Measurements from ENCODE around the gene LSP1. TPM values are rescaled to one million over a fixed set of nuclear protein-coding genes. Genes with fewer than 3 reads are reported as not detected.
A peak's percentile ranks its signal among the peaks of the same experiment; 100 is the strongest.

LSP1 gene
- total and polyA plus RNA-seq, 12 donors = 4.0 to 1,341 (median 278) TPM

DNA sequence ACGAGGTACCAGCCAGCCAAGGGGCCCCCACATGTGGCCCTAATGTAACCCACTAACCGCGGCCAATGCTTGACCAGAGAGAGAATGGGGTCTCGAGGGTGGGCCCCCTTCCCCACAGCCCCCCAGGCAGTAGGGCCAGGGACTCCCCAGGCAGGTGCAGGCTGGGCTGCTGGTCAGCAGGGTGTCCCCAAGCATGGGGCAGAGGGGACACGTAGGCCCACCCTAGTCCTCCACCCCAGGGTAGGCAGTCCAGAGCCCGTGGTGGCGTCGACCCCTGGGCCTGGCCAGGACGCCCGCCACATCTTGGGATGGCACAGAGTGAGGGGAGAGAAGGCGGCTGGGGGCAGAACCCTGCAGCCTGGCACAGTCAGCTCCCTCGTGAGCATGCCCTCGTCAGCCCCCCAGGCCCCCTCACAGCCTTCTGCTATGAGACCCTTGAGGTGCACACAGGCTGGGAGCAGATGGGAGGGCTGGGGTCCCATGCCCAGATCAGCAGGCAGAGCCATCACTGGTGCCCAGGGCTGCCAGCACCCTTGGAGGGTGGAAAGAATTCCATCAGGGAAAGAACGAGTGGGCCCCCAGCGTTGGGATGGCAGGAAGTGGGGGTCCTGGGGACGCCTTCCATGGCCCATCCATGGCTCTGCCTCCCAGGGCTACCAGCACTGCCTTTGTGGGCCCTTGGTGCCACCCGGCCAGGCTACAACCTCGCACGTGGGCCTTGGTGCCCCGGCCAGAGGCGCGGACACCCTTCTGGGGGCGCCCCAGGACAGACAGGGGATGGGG is 72.7 kb downstream of the LSP1 start:
- H3K4me1 ChIP-seq (replicated peaks in 1 of 2) = no peaks in the 10 kb centered on the region
- no peak for DNase-seq
- no peaks in the 10 kb centered on the region for H3K9me3 ChIP-seq (replicated peaks in 1 of 3)
- TF ChIP-seq, protein P1, sequence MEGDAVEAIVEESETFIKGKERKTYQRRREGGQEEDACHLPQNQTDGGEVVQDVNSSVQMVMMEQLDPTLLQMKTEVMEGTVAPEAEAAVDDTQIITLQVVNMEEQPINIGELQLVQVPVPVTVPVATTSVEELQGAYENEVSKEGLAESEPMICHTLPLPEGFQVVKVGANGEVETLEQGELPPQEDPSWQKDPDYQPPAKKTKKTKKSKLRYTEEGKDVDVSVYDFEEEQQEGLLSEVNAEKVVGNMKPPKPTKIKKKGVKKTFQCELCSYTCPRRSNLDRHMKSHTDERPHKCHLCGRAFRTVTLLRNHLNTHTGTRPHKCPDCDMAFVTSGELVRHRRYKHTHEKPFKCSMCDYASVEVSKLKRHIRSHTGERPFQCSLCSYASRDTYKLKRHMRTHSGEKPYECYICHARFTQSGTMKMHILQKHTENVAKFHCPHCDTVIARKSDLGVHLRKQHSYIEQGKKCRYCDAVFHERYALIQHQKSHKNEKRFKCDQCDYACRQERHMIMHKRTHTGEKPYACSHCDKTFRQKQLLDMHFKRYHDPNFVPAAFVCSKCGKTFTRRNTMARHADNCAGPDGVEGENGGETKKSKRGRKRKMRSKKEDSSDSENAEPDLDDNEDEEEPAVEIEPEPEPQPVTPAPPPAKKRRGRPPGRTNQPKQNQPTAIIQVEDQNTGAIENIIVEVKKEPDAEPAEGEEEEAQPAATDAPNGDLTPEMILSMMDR (IDR thresholded peaks at IDR 0.05) = no peak
- TF ChIP-seq POLR2A (IDR thresholded peaks at IDR 0.05) = no peak
- no peak overlapping the region for H3K4me3 ChIP-seq
- 84 to 93% (median 86%) methylated on average over 6 to 23 of the region's 23 CpGs for WGBS, 4 donors
- no peaks in the 10 kb centered on the region for H3K27me3 ChIP-seq
- H3K36me3 ChIP-seq (replicated peaks in 1 of 2) = no peaks in the 10 kb centered on the region
- no peak overlapping the region for H3K27ac ChIP-seq
- intact Hi-C loops (cut with DNase I) = no loop called here

DNA sequence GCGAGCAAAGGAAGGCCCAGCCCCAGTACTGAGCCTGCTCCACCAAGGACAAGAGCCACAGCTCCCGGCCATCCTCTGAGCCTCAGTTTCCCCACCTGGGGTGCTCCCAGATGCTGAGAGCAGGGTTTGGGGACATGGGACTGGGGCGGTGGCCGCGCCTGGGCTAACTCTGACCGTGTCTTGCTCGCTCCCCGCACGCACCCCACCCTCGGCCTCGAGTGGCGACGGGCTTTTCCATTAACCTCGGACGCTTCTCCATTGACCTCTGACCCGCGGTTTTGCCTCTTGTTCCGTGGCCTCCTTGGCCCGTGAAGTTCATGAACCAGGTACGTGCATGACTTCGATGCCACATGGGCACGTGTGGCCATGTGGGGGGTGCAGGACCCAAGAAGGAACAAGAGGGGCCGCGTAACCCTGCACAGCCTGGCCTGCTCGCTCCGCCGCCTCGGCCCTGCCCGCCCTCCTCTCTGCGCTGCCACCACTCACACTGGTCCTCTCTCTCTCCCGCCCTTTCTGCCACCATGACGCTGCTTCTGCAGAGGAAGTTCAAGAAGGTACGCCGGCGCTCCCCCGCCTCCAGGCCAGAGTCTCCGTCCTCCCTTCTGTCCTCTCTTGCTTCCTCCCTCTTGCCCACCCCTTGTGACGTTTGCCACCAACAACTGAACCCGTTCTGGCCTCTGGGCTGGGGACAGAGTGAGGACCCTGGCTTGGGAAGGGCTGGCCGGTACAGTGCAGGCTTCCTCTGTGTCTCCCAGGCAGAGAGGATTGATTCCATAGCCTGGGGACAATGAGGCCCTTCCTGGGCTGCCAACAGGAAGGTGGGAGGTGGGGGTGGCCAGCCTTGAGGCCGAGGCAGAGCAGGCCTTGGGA is 73.5 kb downstream of the LSP1 start:
- peak overlapping the region in 1 of 5 donors; percentile 69 for H3K27ac ChIP-seq
- DNase-seq = peak in 2 of 7 donors; percentile 7 to 15
- intact Hi-C loops (cut with DNase I) = no loop called here
- no peaks in the 10 kb centered on the region for H3K4me1 ChIP-seq (replicated peaks in 1 of 2)
- H3K36me3 ChIP-seq (replicated peaks in 1 of 2) = no peaks in the 10 kb centered on the region
- no peak overlapping the region for H3K4me3 ChIP-seq
- no peak for TF ChIP-seq POLR2A (IDR thresholded peaks at IDR 0.05)
- TF ChIP-seq, protein P1 (IDR thresholded peaks at IDR 0.05) = no peak
- H3K9me3 ChIP-seq (replicated peaks in 1 of 3) = no peaks in the 10 kb centered on the region
- WGBS, 4 donors = 87 to 90% (median 88%) methylated on average over 23 to 41 of the region's 41 CpGs
- H3K27me3 ChIP-seq = no peaks in the 10 kb centered on the region

DNA sequence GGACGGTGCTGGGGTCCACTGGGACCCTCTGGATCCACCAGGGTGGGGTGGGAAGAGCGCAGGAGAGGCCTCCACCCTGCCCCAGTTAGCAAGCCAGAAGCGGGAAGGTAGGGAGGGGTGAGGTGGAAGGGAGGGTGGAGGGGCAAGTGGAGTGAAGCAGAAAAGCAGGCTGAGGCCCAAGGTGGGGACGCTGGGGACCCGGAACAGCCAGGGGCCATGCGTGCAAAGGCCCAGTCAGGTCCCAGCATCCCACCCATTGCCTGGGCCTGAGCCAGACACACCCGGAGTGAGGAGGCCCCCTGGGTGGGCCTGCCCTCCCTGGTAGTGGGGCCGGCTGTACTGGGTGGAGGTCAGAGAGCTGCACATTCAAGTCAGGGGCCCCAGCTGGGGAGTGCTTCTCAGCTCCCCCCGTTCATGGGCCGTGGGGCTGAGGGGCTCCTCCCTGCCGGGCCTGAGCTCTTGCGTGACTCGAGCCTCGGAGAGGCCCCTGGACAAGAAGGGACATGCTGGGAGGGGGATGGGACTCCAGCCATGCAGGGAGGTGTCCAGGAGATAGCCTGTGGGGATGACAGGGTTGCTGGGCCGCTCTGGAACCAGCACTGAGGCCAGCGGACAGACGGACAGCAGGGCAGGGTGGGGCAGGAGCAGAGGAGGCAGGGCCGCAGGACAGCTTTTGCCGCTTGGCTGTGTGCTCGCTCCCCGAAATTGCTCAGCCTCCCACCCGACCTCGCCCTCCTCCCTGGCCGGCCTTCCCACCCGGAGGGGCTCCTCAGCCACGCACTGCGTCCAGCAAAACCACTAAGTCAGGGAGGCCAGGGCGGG is 74.4 kb downstream of the LSP1 start:
- 74 to 83% (median 78%) methylated on average over 13 to 28 of the region's 28 CpGs for WGBS, 4 donors
- intact Hi-C loops (cut with DNase I) = no loop called here
- Histone ChIP-seq H3K4me1 (replicated peaks in 1 of 2) (peaks cover 0 to 3% of the 10 kb centered on the region in 2 donors), H3K27ac (peak overlapping the region in 2 of 5 donors; percentile 47 to 69), H3K9me3 (replicated peaks in 1 of 3) (no peaks in the 10 kb centered on the region), H3K27me3 (no peaks in the 10 kb centered on the region), H3K36me3 (replicated peaks in 1 of 2) (no peaks in the 10 kb centered on the region), H3K4me3 (no peak overlapping the region)
- DNase-seq = peak in 2 of 7 donors; percentile 9 to 19
- TF ChIP-seq, protein P1 (IDR thresholded peaks at IDR 0.05) = no peak
- TF ChIP-seq POLR2A (IDR thresholded peaks at IDR 0.05) = no peak

Measured in adrenal gland (tissue), 12 donors.